Fibroblast of the aortic adventitia (primary cell): ENCODE results near the gene GMDS. TPM values are rescaled to one million over a fixed set of nuclear protein-coding genes. Genes with fewer than 3 reads are reported as not detected.

ENCODE experiments used
- DNase-seq: peaks from one replicate; pipeline ENCODE4 v3.0.0-alpha.2; 2010; ENCODE audit warnings: low read depth
- H3K4me3 ChIP-seq: 2 replicates; pipeline ENCODE4 v1.5.1; 2011; ENCODE audit warnings: low read depth, mild to moderate bottlenecking, control low read depth, low read length, moderate library complexity
- CTCF ChIP-seq: IDR thresholded peaks from 2 replicates; pipeline ENCODE4 v1.5.1; 2011; ENCODE audit warnings: mild to moderate bottlenecking, low read length, control low read depth, inconsistent platforms; ENCODE audit not compliant: insufficient read depth
- total RNA-seq: library from RNA; depleted of rRNA; stranded (reverse); fragments of >200 nt; gene quantifications from 2 replicates; pipeline ENCODE4 v1.2.3, GENCODE V29; 2012; ENCODE audit warnings: low replicate concordance

The GMDS gene
- total RNA-seq, 1 donor, result 15.9 TPM

GRCh38 chr6:1712451-1712850 is 533.0 kb downstream of the GMDS start:
- no peak for TF ChIP-seq CTCF
- H3K4me3 ChIP-seq, result no peak overlapping the region
- DNase-seq, result no peak

- H3K4me3 ChIP-seq, result no peak overlapping the region
- no peak for DNase-seq
- no peak for TF ChIP-seq CTCF
These were observed 534.3 kb downstream of the GMDS start for GRCh38 chr6:1711136-1711535.

GRCh38 chr6:1709234-1709641 is 536.2 kb downstream of the GMDS start:
- no peak for TF ChIP-seq CTCF
- H3K4me3 ChIP-seq, result no peak overlapping the region
- DNase-seq, result no peak

GRCh38 chr6:1708820-1709219 is 536.6 kb downstream of the GMDS start:
- no peak for TF ChIP-seq CTCF
- DNase-seq, result no peak
- no peak overlapping the region for H3K4me3 ChIP-seq

GRCh38 chr6:1708122-1708521 is 537.3 kb downstream of the GMDS start:
- DNase-seq, result no peak
- no peak for TF ChIP-seq CTCF
- H3K4me3 ChIP-seq, result no peak overlapping the region

- no peak overlapping the region for H3K4me3 ChIP-seq
- no peak for TF ChIP-seq CTCF
- DNase-seq, result no peak
These were observed 539.8 kb downstream of the GMDS start for GRCh38 chr6:1705630-1706029.

GRCh38 chr6:1705183-1705582 is 540.2 kb downstream of the GMDS start:
- no peak overlapping the region for H3K4me3 ChIP-seq
- no peak for TF ChIP-seq CTCF
- DNase-seq, result no peak
